Measurements from ENCODE around the gene OCSTAMP. TPM values are rescaled to one million over a fixed set of nuclear protein-coding genes. Genes with fewer than 3 reads are reported as not detected.
A peak's percentile ranks its signal among the peaks of the same experiment; 100 is the strongest.

The OCSTAMP gene
- total and polyA plus RNA-seq, 2 donors from 2014 or later = not detected

- Histone ChIP-seq H3K4me1 (ENCODE audit: control insufficient read depth in 2 of 3, insufficient read depth in 2 of 3, low read depth in 1 of 3, low read length in 3 of 3) (peaks cover 0 to 2% (median 0%) of the 10 kb centered on the region in 3 donors), H3K36me3 (ENCODE audit: control insufficient read depth in 2 of 3, insufficient read depth in 3 of 3, low read length in 3 of 3) (peaks cover 0 to 5% (median 4%) of the 10 kb centered on the region in 3 donors), H3K9me3 (ENCODE audit: control insufficient read depth in 2 of 3, insufficient read depth in 1 of 3, low read length in 3 of 3) (no peaks in the 10 kb centered on the region), H3K27me3 (ENCODE audit: control insufficient read depth, insufficient read depth, low read length) (no peaks in the 10 kb centered on the region), H3K27ac (ENCODE audit: low read depth in 2 of 2, low read length in 2 of 2) (no peak overlapping the region), H3K9ac (ENCODE audit: low read length in 3 of 3) (no peak overlapping the region), H3K4me3 (ENCODE audit: low read length in 3 of 3) (no peak overlapping the region)
- no peak for FAIRE-seq
- intact Hi-C loops (cut with DNase I) = no loop called here
- no peak for DNase-seq
- TF ChIP-seq, protein P1, sequence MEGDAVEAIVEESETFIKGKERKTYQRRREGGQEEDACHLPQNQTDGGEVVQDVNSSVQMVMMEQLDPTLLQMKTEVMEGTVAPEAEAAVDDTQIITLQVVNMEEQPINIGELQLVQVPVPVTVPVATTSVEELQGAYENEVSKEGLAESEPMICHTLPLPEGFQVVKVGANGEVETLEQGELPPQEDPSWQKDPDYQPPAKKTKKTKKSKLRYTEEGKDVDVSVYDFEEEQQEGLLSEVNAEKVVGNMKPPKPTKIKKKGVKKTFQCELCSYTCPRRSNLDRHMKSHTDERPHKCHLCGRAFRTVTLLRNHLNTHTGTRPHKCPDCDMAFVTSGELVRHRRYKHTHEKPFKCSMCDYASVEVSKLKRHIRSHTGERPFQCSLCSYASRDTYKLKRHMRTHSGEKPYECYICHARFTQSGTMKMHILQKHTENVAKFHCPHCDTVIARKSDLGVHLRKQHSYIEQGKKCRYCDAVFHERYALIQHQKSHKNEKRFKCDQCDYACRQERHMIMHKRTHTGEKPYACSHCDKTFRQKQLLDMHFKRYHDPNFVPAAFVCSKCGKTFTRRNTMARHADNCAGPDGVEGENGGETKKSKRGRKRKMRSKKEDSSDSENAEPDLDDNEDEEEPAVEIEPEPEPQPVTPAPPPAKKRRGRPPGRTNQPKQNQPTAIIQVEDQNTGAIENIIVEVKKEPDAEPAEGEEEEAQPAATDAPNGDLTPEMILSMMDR (IDR thresholded peaks at IDR 0.05; ENCODE audit: borderline replicate concordance, extremely low read depth, insufficient read depth) = no peak
Measured at GRCh38 chr20:46569961-46570360, 19.5 kb upstream of the OCSTAMP start.

- DNase-seq (peak; percentile 73 to 95 (median 83)), FAIRE-seq (no peak)
- TF ChIP-seq, protein P1 (IDR thresholded peaks at IDR 0.05; ENCODE audit: borderline replicate concordance, extremely low read depth, insufficient read depth) = no peak
- H3K36me3 ChIP-seq (ENCODE audit: control insufficient read depth in 2 of 3, insufficient read depth in 3 of 3, low read length in 3 of 3) = peaks cover 0 to 2% (median 2%) of the 10 kb centered on the region in 3 donors
- H3K27ac ChIP-seq (ENCODE audit: low read depth in 2 of 2, low read length in 2 of 2) = no peak overlapping the region
- H3K9me3 ChIP-seq (ENCODE audit: control insufficient read depth in 2 of 3, insufficient read depth in 1 of 3, low read length in 3 of 3) = no peaks in the 10 kb centered on the region
- intact Hi-C loops (cut with DNase I) = no loop called here
- H3K4me3 ChIP-seq (ENCODE audit: low read length in 3 of 3) = no peak overlapping the region
- no peaks in the 10 kb centered on the region for H3K27me3 ChIP-seq (ENCODE audit: control insufficient read depth, insufficient read depth, low read length)
- no peak overlapping the region for H3K9ac ChIP-seq (ENCODE audit: low read length in 3 of 3)
- H3K4me1 ChIP-seq (ENCODE audit: control insufficient read depth in 2 of 3, insufficient read depth in 2 of 3, low read depth in 1 of 3, low read length in 3 of 3) = peaks cover 0 to 2% (median 0%) of the 10 kb centered on the region in 3 donors
Measured at GRCh38 chr20:46568570-46569129, 18.2 kb upstream of the OCSTAMP start.

GRCh38 chr20:46566125-46566524 is 15.7 kb upstream of the OCSTAMP start:
- Histone ChIP-seq H3K36me3 (ENCODE audit: control insufficient read depth in 2 of 3, insufficient read depth in 3 of 3, low read length in 3 of 3) (peaks cover 0 to 2% (median 0%) of the 10 kb centered on the region in 3 donors), H3K27ac (ENCODE audit: low read depth in 2 of 2, low read length in 2 of 2) (no peak overlapping the region), H3K27me3 (ENCODE audit: control insufficient read depth, insufficient read depth, low read length) (no peaks in the 10 kb centered on the region), H3K4me1 (ENCODE audit: control insufficient read depth in 2 of 3, insufficient read depth in 2 of 3, low read depth in 1 of 3, low read length in 3 of 3) (peaks cover 0 to 6% (median 0%) of the 10 kb centered on the region in 3 donors), H3K9me3 (ENCODE audit: control insufficient read depth in 2 of 3, insufficient read depth in 1 of 3, low read length in 3 of 3) (no peaks in the 10 kb centered on the region), H3K9ac (ENCODE audit: low read length in 3 of 3) (no peak overlapping the region), H3K4me3 (ENCODE audit: low read length in 3 of 3) (no peak overlapping the region)
- DNase-seq (no peak), FAIRE-seq (no peak)
- intact Hi-C loops (cut with DNase I) = no loop called here
- TF ChIP-seq, protein P1 (IDR thresholded peaks at IDR 0.05; ENCODE audit: borderline replicate concordance, extremely low read depth, insufficient read depth) = no peak

All from kidney (tissue), 14 donors.